ENCODE measurements around the gene PRDM16. TPM values are rescaled to one million over a fixed set of nuclear protein-coding genes. Genes with fewer than 3 reads are reported as not detected.

The PRDM16 gene
- total RNA-seq, 1 experiment from 2014 or later: 0.17 TPM

DNA sequence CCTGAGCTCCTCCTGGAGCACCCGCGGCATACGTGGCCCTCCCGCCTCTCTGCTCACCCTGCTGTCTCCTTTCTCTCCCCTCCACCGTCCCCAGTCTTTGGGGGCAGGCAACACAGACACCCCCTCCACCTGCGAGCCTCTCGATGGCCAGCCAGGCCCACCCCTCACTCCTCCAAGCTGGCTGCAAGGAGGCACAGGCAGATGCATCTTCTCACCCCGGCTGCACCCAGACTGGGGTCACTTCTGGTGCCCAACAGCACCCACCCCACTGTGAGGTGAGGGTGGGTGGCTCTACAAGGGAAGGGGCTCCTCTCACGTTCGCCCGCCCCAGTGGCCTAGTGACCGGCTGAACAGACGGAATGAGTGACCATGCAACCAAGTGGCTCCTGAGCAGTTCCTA is 277.5 kb downstream of the PRDM16 start:
- Histone ChIP-seq H4K91ac (ENCODE audit: insufficient read length, low read depth, low read length) (no peak overlapping the region), H4K8ac (replicated peaks; ENCODE audit: insufficient read length, low read depth, low read length) (no peak overlapping the region), H3K27ac (ENCODE audit: insufficient read length, low read depth, low read length) (no peak overlapping the region), H3K4ac (ENCODE audit: low read depth, low read length) (no peak overlapping the region), H3T11ph (ENCODE audit: low read length) (no peak overlapping the region), H3K4me2 (ENCODE audit: insufficient read depth, insufficient read length, low read length) (no peak overlapping the region), H3K79me1 (ENCODE audit: insufficient read depth, low read depth, low read length, poor library complexity, severe bottlenecking) (no peaks in the 10 kb centered on the region), H2BK15ac (ENCODE audit: low read depth, low read length) (no peak overlapping the region), H3K27me3 (ENCODE audit: insufficient read depth, low read length) (no peaks in the 10 kb centered on the region), H4K5ac (ENCODE audit: insufficient read length, low read depth, low read length) (no peak overlapping the region), H3K18ac (ENCODE audit: insufficient read length, low read depth, low read length) (no peak overlapping the region), H3K9ac (ENCODE audit: extremely low read depth, insufficient read length, low read length) (no peak overlapping the region), H3K4me1 (ENCODE audit: insufficient read depth, low read length) (no peaks in the 10 kb centered on the region), H2BK12ac (ENCODE audit: insufficient read length, low read depth, low read length) (no peak overlapping the region), H2BK5ac (ENCODE audit: insufficient read length, low read length) (no peak overlapping the region), H2BK120ac (ENCODE audit: low read depth, low read length, poor library complexity, severe bottlenecking) (no peak overlapping the region), H4K20me1 (ENCODE audit: control insufficient read depth, insufficient read depth, insufficient read length) (no peaks in the 10 kb centered on the region), H3K23ac (ENCODE audit: insufficient read length, low read depth, low read length) (no peak overlapping the region), H3K56ac (ENCODE audit: insufficient read length, low read depth, low read length) (no peak overlapping the region), H2AK5ac (ENCODE audit: insufficient read length, low read length) (no peak overlapping the region), H3K79me2 (ENCODE audit: insufficient read depth, low read length) (no peaks in the 10 kb centered on the region), H3K14ac (ENCODE audit: insufficient read depth, low read length) (no peak overlapping the region; the same call in 1 of the 2 replicates), H2AFZ (ENCODE audit: low read length) (no peak overlapping the region), H2BK20ac (ENCODE audit: low read depth, low read length, poor library complexity, severe bottlenecking) (no peak overlapping the region), H3K9me3 (ENCODE audit: control insufficient read depth, low read depth, low read length) (peaks cover 9% of the 10 kb centered on the region), H3K23me2 (ENCODE audit: insufficient read length, low read depth, low read length, poor library complexity, severe bottlenecking) (no peaks in the 10 kb centered on the region)
- DNase-seq: no peak
- Mint-ChIP-seq H3K27me3 (ENCODE audit: low read depth) (peaks cover 15% of the 10 kb centered on the region), H3K36me3 (ENCODE audit: insufficient read depth in 1 of 3, low read depth in 3 of 3) (peaks cover 5 to 18% (median 5%) of the 10 kb centered on the region in 3 experiments; a peak in 6 of 7 replicates), H3K4me1 (0 out of 4 replicates have a peak, but pooled peaks cover 0 to 3% of the 10 kb centered on the region in 2 experiments), H3K9me3 (peaks cover 32 to 37% of the 10 kb centered on the region in 2 experiments), H3K4me3 (no peak overlapping the region), H3K27ac (no peak overlapping the region; a peak in 1 of 7 replicates)
- no CpG with 5 or more reads among the region's 13 CpGs for WGBS (ENCODE audit: extremely low coverage, insufficient read length, low lambda C conversion rate)
- TF ChIP-seq, protein P1, sequence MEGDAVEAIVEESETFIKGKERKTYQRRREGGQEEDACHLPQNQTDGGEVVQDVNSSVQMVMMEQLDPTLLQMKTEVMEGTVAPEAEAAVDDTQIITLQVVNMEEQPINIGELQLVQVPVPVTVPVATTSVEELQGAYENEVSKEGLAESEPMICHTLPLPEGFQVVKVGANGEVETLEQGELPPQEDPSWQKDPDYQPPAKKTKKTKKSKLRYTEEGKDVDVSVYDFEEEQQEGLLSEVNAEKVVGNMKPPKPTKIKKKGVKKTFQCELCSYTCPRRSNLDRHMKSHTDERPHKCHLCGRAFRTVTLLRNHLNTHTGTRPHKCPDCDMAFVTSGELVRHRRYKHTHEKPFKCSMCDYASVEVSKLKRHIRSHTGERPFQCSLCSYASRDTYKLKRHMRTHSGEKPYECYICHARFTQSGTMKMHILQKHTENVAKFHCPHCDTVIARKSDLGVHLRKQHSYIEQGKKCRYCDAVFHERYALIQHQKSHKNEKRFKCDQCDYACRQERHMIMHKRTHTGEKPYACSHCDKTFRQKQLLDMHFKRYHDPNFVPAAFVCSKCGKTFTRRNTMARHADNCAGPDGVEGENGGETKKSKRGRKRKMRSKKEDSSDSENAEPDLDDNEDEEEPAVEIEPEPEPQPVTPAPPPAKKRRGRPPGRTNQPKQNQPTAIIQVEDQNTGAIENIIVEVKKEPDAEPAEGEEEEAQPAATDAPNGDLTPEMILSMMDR (conservative IDR thresholded peaks at IDR 0.05): no peak

All from H9 (cell line).